ENCODE results near the gene IL1RAP. TPM values are rescaled to one million over a fixed set of nuclear protein-coding genes. Genes with fewer than 3 reads are reported as not detected.

The IL1RAP gene
- total RNA-seq, 1 experiment from 2014 or later = 1.6 TPM

GRCh38 chr3:190562866-190563510, 49.1 kb downstream of the IL1RAP start:
- no peaks in the 10 kb centered on the region for H3K79me2 ChIP-seq (ENCODE audit: low read length)
- no peak overlapping the region for H3K27ac ChIP-seq (ENCODE audit: low read length)
- no peaks in the 10 kb centered on the region; the same call in 1 of the 2 replicates for H3K9me2 ChIP-seq (replicated peaks; ENCODE audit: insufficient read depth, low read length)
- no peaks in the 10 kb centered on the region for H4K20me1 ChIP-seq (ENCODE audit: insufficient read depth, low read depth, low read length)
- DNase-seq = peak; percentile 4
- H3K27me3 ChIP-seq (ENCODE audit: low read length) = no peaks in the 10 kb centered on the region
- H3K4me3 ChIP-seq (ENCODE audit: low read length) = no peak overlapping the region
- H2AFZ ChIP-seq (ENCODE audit: low read length) = no peak overlapping the region
- H3K9ac ChIP-seq (ENCODE audit: low read length) = no peak overlapping the region
- H3K4me1 ChIP-seq (ENCODE audit: low read length) = no peaks in the 10 kb centered on the region
- H3K4me2 ChIP-seq (ENCODE audit: low read depth, low read length, poor library complexity, severe bottlenecking) = no peak overlapping the region
- peaks cover 22% of the 10 kb centered on the region for H3K9me3 ChIP-seq (ENCODE audit: low read length)
- no peaks in the 10 kb centered on the region for H3K36me3 ChIP-seq (ENCODE audit: insufficient read depth, low read length)

- no peaks in the 10 kb centered on the region for H3K79me2 ChIP-seq (ENCODE audit: low read length)
- H3K36me3 ChIP-seq (ENCODE audit: insufficient read depth, low read length) = no peaks in the 10 kb centered on the region
- no peak overlapping the region for H3K4me2 ChIP-seq (ENCODE audit: low read depth, low read length, poor library complexity, severe bottlenecking)
- H3K27me3 ChIP-seq (ENCODE audit: low read length) = no peaks in the 10 kb centered on the region
- H3K4me1 ChIP-seq (ENCODE audit: low read length) = no peaks in the 10 kb centered on the region
- H4K20me1 ChIP-seq (ENCODE audit: insufficient read depth, low read depth, low read length) = no peaks in the 10 kb centered on the region
- no peak overlapping the region for H3K4me3 ChIP-seq (ENCODE audit: low read length)
- DNase-seq = no peak
- H3K27ac ChIP-seq (ENCODE audit: low read length) = no peak overlapping the region
- H3K9me2 ChIP-seq (replicated peaks; ENCODE audit: insufficient read depth, low read length) = no peaks in the 10 kb centered on the region; the same call in 1 of the 2 replicates
- H3K9me3 ChIP-seq (ENCODE audit: low read length) = peaks cover 21% of the 10 kb centered on the region
- H3K9ac ChIP-seq (ENCODE audit: low read length) = no peak overlapping the region
- H2AFZ ChIP-seq (ENCODE audit: low read length) = no peak overlapping the region
These were observed 50.3 kb downstream of the IL1RAP start for GRCh38 chr3:190564175-190564574.

GRCh38 chr3:190566043-190566933, 52.4 kb downstream of the IL1RAP start:
- H3K4me1 ChIP-seq (ENCODE audit: low read length) = no peaks in the 10 kb centered on the region
- no peak for DNase-seq
- no peak overlapping the region for H3K9ac ChIP-seq (ENCODE audit: low read length)
- H4K20me1 ChIP-seq (ENCODE audit: insufficient read depth, low read depth, low read length) = no peaks in the 10 kb centered on the region
- no peaks in the 10 kb centered on the region for H3K79me2 ChIP-seq (ENCODE audit: low read length)
- peaks cover 13% of the 10 kb centered on the region for H3K9me3 ChIP-seq (ENCODE audit: low read length)
- no peaks in the 10 kb centered on the region for H3K36me3 ChIP-seq (ENCODE audit: insufficient read depth, low read length)
- no peak overlapping the region for H3K4me3 ChIP-seq (ENCODE audit: low read length)
- no peaks in the 10 kb centered on the region for H3K27me3 ChIP-seq (ENCODE audit: low read length)
- no peak overlapping the region for H3K27ac ChIP-seq (ENCODE audit: low read length)
- H3K9me2 ChIP-seq (replicated peaks; ENCODE audit: insufficient read depth, low read length) = no peaks in the 10 kb centered on the region; the same call in 1 of the 2 replicates
- no peak overlapping the region for H3K4me2 ChIP-seq (ENCODE audit: low read depth, low read length, poor library complexity, severe bottlenecking)
- no peak overlapping the region for H2AFZ ChIP-seq (ENCODE audit: low read length)

- Histone ChIP-seq H4K20me1 (ENCODE audit: insufficient read depth, low read depth, low read length) (no peaks in the 10 kb centered on the region), H3K4me1 (ENCODE audit: low read length) (no peaks in the 10 kb centered on the region), H3K4me3 (ENCODE audit: low read length) (no peak overlapping the region), H3K27ac (ENCODE audit: low read length) (no peak overlapping the region), H3K9me3 (ENCODE audit: low read length) (peaks cover 16% of the 10 kb centered on the region), H3K9me2 (replicated peaks; ENCODE audit: insufficient read depth, low read length) (no peaks in the 10 kb centered on the region; the same call in 1 of the 2 replicates), H2AFZ (ENCODE audit: low read length) (no peak overlapping the region), H3K9ac (ENCODE audit: low read length) (no peak overlapping the region), H3K36me3 (ENCODE audit: insufficient read depth, low read length) (no peaks in the 10 kb centered on the region), H3K27me3 (ENCODE audit: low read length) (no peaks in the 10 kb centered on the region), H3K4me2 (ENCODE audit: low read depth, low read length, poor library complexity, severe bottlenecking) (no peak overlapping the region), H3K79me2 (ENCODE audit: low read length) (no peaks in the 10 kb centered on the region)
- DNase-seq = no peak
These were observed 54.2 kb downstream of the IL1RAP start for GRCh38 chr3:190568036-190568435.

- Histone ChIP-seq H3K79me2 (ENCODE audit: low read length) (no peaks in the 10 kb centered on the region), H3K4me3 (ENCODE audit: low read length) (no peak overlapping the region), H3K9me3 (ENCODE audit: low read length) (peaks cover 26% of the 10 kb centered on the region), H4K20me1 (ENCODE audit: insufficient read depth, low read depth, low read length) (no peaks in the 10 kb centered on the region), H3K9me2 (replicated peaks; ENCODE audit: insufficient read depth, low read length) (no peaks in the 10 kb centered on the region), H3K36me3 (ENCODE audit: insufficient read depth, low read length) (no peaks in the 10 kb centered on the region), H2AFZ (ENCODE audit: low read length) (no peak overlapping the region), H3K27ac (ENCODE audit: low read length) (no peak overlapping the region), H3K4me1 (ENCODE audit: low read length) (no peaks in the 10 kb centered on the region), H3K27me3 (ENCODE audit: low read length) (no peaks in the 10 kb centered on the region), H3K4me2 (ENCODE audit: low read depth, low read length, poor library complexity, severe bottlenecking) (no peak overlapping the region), H3K9ac (ENCODE audit: low read length) (no peak overlapping the region)
- no peak for DNase-seq
These were observed 60.6 kb downstream of the IL1RAP start for GRCh38 chr3:190574473-190574872.

GRCh38 chr3:190575437-190576185, 61.7 kb downstream of the IL1RAP start:
- no peaks in the 10 kb centered on the region for H3K36me3 ChIP-seq (ENCODE audit: insufficient read depth, low read length)
- H2AFZ ChIP-seq (ENCODE audit: low read length) = no peak overlapping the region
- no peaks in the 10 kb centered on the region for H4K20me1 ChIP-seq (ENCODE audit: insufficient read depth, low read depth, low read length)
- DNase-seq = no peak
- H3K9me3 ChIP-seq (ENCODE audit: low read length) = peaks cover 32% of the 10 kb centered on the region
- H3K9me2 ChIP-seq (replicated peaks; ENCODE audit: insufficient read depth, low read length) = no peaks in the 10 kb centered on the region
- H3K79me2 ChIP-seq (ENCODE audit: low read length) = no peaks in the 10 kb centered on the region
- no peaks in the 10 kb centered on the region for H3K4me1 ChIP-seq (ENCODE audit: low read length)
- H3K27me3 ChIP-seq (ENCODE audit: low read length) = no peaks in the 10 kb centered on the region
- no peak overlapping the region for H3K9ac ChIP-seq (ENCODE audit: low read length)
- no peak overlapping the region for H3K27ac ChIP-seq (ENCODE audit: low read length)
- H3K4me2 ChIP-seq (ENCODE audit: low read depth, low read length, poor library complexity, severe bottlenecking) = no peak overlapping the region
- H3K4me3 ChIP-seq (ENCODE audit: low read length) = no peak overlapping the region

GRCh38 chr3:190577225-190577624, 63.3 kb downstream of the IL1RAP start:
- DNase-seq = no peak
- Histone ChIP-seq H3K79me2 (ENCODE audit: low read length) (no peaks in the 10 kb centered on the region), H3K4me2 (ENCODE audit: low read depth, low read length, poor library complexity, severe bottlenecking) (no peak overlapping the region)

More at GRCh38 chr3:190577225-190577624, 63.3 kb downstream of the IL1RAP start:
- Histone ChIP-seq H3K9me2 (replicated peaks; ENCODE audit: insufficient read depth, low read length) (no peaks in the 10 kb centered on the region), H2AFZ (ENCODE audit: low read length) (no peak overlapping the region), H3K4me3 (ENCODE audit: low read length) (no peak overlapping the region), H3K36me3 (ENCODE audit: insufficient read depth, low read length) (no peaks in the 10 kb centered on the region), H3K27me3 (ENCODE audit: low read length) (no peaks in the 10 kb centered on the region), H4K20me1 (ENCODE audit: insufficient read depth, low read depth, low read length) (no peaks in the 10 kb centered on the region), H3K4me1 (ENCODE audit: low read length) (no peaks in the 10 kb centered on the region), H3K9me3 (ENCODE audit: low read length) (peaks cover 27% of the 10 kb centered on the region), H3K9ac (ENCODE audit: low read length) (no peak overlapping the region), H3K27ac (ENCODE audit: low read length) (no peak overlapping the region)

Measured in Karpas-422 (cell line).